NCI-H1092 (cell line): ENCODE measurements around the gene RBX1.
"Not testable (repeated sequence)": the region's sequence is repeated elsewhere in the genome, so short reads cannot be mapped to it uniquely, and the experiment has no call there.

Experiments used
- DNase-seq: peaks from one replicate; lab custom pipeline; 2025; lab: John Stamatoyannopoulos, UW

The RBX1 gene

GRCh38 chr22:40950962-40951794 is at the start of gene RBX1:
RBX1 (plus strand) TSS chr22:40951378; CDS start chr22:40951399, 21 bp downstream.
- peak; percentile 96 for DNase-seq

- no peak for DNase-seq
Measured at GRCh38 chr22:40904101-40904500, 47.1 kb upstream of the RBX1 start.

DNA sequence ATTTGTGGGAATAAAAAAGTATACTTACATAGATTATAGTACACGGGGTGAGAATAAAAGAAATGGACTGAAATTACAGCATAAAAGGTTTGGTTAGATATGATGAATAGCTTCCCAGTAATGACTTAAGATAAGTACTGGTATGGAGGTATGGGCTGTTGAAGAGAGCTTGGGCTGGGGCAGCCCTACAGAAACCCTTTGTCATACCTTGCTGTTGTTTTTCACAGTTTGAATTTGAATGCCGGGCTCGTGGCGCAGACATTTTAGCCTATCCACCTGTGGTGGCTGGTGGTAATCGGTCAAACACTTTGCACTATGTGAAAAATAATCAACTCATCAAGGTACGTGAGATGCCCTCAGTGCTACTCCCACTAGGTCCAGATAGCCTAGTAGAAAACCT is 42.3 kb upstream of the RBX1 start:
- DNase-seq = no peak

DNA sequence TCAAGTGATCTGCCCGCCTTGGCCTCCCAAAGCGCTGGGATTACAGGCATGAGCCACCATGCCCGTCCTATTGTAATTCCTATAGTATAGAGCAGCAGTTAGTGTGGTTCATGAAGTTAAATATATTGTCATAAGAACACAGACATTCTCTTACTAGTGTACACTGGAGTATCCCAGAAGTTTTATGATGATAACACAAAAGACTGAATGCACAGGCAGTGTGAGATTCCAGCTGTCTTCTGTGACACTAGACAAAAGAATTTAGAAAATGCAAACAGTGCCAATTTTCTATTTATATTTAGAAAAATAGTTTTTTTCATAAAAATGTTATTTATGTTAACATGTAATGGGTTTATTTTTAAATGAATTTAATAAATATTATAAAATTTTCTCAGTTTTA is 39.4 kb upstream of the RBX1 start:
- DNase-seq = no peak

DNA sequence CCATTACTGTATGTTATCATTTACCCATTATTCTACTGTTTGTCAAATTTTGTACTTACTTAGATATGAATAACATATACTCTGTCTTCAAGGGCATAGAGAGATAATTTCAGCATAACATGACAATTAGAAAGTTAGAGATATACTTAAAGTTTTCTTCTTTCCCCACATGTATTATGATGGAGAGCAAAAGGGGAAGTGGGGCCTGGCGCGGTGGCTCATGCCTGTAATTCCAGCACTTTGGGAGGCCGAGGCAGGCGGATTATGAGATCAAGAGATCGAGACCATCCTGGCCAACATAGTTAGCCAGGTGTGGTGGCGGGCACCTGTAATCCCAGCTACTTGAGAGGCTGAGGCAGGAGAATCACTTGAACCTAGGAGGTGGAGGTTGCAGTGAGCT is 38.2 kb upstream of the RBX1 start:
- DNase-seq = not testable (repeated sequence)

- no peak for DNase-seq
Measured at GRCh38 chr22:40919446-40919845, 31.7 kb upstream of the RBX1 start.

DNA sequence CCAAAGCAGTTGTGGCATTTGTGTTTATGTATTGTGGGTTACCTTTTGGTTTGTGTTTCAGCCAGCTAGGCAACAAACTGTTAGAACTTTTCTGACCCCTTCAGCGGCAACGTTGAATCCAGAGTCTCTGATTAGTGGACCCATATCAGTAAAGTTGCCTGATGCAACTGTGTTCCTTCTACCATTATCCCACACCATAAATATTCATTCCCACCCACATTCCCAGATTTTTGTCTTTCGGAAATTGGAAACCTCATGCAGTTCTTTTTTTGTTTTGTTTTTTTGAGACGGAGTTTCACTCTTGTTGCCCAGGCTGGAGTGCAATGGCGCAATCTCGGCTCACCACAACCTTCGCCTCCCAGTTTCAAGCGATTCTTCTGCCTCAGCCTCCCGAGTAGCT is 30.7 kb upstream of the RBX1 start:
- no peak for DNase-seq

DNA sequence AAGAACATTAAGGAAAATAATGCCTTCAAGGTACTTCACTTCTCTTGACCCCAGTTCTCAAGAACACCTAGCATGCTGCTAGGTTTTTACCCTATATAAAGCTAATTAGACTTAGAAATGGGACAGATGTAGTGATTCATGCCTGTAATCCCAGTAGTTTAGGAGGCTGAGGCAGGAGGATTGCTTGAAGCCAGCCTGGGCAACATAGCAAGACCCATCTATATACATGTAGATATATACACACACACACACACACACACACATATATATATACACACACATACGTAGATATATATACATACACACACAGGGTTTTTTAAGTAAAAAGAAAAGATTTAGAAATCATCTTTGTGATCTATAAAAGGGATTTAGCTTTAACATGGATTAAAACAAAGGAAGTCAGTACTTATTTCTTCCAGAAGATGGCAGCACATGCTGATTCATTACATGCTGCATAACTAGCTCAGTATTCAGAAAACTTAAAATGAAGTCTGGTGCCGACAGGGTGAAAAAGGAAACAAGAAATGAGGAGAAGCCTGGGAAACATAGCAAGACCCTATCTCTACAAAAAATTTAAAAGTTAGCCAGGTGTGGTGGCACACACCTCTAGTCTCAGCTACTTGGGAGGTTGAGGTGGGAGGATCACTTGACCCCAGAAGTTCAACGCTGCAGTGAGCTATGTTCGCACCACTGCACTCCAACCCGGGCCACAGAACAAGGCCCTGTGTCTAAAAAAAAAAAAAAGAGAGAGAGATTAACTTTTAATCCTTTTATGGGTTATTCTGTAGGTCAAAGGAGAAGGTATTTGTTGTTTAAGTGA is 28.5 kb upstream of the RBX1 start:
- peak; percentile 23 for DNase-seq

- DNase-seq = no peak
Measured at GRCh38 chr22:40928657-40929056, 22.5 kb upstream of the RBX1 start.

DNA sequence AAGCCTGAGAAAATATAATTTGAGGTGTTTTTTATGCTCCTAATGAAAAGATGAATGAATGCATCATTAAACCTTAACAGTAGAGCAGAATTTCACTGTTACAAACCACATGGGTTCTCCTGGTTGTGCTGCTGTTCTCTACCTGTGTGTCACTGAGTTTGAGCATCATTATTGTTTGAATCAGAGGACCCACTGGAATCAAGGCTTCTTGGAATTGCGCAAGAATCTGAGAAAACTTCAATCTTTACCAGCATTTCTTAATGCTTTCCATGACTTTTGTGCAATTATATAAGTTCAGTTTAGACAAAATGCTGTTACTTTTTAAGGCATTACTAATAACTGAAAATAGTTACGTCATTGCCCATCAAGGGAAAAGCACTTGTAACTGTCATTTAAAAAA is 18.8 kb upstream of the RBX1 start:
- DNase-seq = no peak

DNA sequence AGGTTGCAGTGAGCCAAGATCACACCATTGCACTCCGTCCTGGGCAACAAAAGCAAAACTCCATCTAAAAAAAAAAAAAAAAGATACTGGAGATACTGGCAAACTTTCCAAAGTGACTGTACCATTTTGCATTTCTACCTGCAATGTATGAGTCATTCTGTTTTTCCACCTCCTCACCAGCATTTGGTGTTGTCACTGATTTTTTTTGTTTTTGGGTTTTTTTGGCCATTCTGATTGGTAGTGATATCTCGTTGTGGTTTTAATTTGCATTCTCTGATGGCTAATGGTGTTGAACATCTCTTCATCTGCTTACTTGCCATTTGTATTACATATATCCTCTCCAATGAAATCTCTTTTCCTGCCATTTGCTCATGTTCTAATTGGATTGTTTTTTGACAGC is 12.0 kb upstream of the RBX1 start:
- DNase-seq = no peak

DNA sequence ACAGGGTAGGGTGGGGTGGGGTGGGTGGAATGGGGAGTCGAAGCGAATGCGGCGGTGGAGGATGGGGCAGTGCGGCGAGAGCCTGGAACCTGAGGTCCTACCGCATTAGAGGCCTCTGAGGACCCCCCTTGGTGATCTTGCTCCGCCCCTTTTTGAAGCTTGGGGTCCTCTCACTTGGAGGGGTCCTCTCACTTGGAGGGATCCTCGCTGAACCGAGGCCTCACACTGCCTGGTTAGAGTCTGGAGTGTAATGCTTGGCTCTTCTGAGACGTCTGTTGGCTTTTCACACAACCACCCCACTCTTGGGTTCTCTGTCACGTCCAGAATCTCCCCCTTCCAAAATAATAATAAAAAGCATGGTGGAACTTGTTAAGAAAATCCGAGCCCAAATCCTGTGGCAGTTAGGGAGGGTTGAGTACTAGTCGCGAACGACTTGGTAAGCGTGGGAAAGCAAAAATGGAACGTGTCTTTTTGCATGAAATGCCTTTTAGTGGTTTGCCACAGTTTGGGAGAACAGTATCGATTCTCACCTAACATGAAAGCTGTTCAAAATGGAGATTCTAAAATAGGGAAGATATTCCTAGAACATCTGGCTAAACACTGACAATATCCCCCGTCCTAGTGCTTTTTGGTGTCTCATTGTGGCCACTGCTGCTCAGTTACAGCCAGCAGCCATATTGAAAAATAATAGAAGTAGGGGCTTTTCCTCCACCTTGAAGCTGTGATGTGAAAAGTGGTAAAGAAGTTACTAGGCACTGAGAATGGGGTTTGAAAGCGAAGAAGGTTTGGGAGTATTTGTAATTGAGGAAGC is 822 bp downstream of the RBX1 start:
- no peak for DNase-seq

DNA sequence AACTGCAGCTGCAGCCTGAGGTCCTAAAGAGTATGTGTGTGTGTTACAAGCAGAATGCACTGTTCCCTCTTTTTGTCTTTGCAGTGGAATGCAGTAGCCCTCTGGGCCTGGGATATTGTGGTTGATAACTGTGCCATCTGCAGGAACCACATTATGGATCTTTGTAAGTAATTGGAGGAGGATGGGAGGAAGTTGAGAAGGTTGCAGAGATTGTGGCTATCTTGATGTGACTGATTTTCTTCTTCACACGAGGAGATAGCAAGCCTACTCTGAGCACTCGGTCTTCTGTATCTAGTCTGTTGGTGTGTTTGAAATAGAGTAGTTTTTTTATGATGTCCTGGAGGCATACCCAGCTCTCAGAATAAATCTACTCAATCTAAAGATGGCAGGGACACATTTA is 2.3 kb downstream of the RBX1 start:
- DNase-seq = no peak

DNA sequence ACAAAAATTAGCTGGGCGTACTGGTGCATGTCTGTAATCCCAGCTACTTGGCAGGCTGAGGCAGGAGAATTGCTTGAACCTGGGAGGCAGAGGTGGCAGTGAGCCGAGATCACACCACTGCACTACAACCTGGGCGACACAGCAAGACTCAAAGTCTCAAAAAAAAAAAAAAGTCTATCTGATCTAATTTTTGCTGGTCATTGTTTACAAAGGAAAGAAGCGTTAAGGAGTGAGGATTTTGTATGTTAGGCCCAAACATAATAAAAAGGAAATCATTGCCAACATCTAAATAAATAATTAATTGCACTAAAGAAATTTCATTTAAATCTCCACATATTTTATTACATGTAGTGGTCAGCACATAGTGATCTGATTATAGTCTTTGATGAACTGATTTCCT is 2.9 kb downstream of the RBX1 start:
- no peak for DNase-seq

GRCh38 chr22:40955571-40955970 is 4.4 kb downstream of the RBX1 start:
- DNase-seq = no peak

DNA sequence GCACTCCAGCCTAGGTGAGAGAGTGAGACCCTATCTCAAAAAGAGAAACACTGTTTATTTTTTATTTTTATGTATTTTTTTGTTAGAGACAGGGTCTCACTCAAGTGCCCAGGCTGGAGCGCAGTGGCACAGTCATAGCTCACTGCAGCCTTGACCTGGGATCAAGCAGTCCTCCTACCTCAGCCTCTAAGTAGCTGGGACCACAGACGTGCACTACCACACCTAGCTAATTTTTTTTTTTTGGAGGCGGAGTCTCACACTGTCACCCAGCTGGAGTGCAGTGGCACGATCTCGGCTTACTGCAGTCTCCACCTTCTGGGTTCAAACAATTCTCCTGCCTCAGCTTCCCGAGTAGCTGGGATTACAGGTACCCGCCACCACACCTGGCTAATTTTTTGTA is 6.4 kb downstream of the RBX1 start:
- no peak for DNase-seq

GRCh38 chr22:40958299-40958698 is 7.1 kb downstream of the RBX1 start:
- DNase-seq = no peak

DNA sequence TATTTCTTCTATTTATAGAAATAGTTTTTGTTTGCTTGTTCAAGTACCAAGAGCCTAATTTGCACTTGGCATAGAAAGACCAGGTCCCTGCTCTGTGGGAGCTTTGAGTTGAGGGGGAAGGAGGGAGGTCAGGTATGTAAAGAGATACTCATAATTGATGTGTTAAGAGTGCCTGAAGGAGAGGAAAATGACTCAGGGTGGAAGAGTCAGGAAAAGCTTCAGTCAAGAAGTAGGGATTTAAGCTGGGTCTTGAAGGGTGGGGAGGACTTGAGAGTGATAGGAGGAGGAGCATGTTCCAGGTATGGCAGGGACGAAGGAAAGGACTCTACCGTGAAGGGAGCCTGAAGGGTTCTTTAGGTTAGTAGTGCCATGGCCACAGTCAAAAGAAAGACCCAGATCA is 9.0 kb downstream of the RBX1 start:
- DNase-seq = no peak

GRCh38 chr22:40965936-40966725 is 15.0 kb downstream of the RBX1 start:
- DNase-seq = no peak

GRCh38 chr22:40966726-40967085 is 15.5 kb downstream of the RBX1 start:
- DNase-seq = no peak

GRCh38 chr22:40967111-40967760 is 16.1 kb downstream of the RBX1 start:
- no peak for DNase-seq
